Right renal cortex interstitium (tissue), 3 donors: ENCODE results near the gene ARL4C. TPM values are rescaled to one million over a fixed set of nuclear protein-coding genes. Genes with fewer than 3 reads are reported as not detected.
"Not testable (repeated sequence)": the region's sequence is repeated elsewhere in the genome, so short reads cannot be mapped to it uniquely, and the experiment has no call there.

Experiments
- DNase-seq, 3 donors: peaks; one replicate each; pipeline ENCODE4 v3.0.0-alpha.2; 2013; ENCODE audit warnings: low read depth in 3 of 3, low spot score in 2 of 3
- polyA plus RNA-seq, 3 donors: library from polyadenylated mRNA; unstranded; fragments of 120-200 nt; gene quantifications; one replicate each; pipeline ENCODE4 v1.2.1, GENCODE V29; 2013; ENCODE audit not compliant: insufficient read length in 3 of 3

Gene ARL4C
- polyA plus RNA-seq, 3 donors, result 43.4 to 53.0 (median 49.2) TPM

- no peak for DNase-seq
Observed at GRCh38 chr2:234479465-234479864, 17.4 kb downstream of the ARL4C start.

GRCh38 chr2:234478121-234478858 is 18.6 kb downstream of the ARL4C start:
- DNase-seq, result no peak

GRCh38 chr2:234476766-234477165 is 20.1 kb downstream of the ARL4C start:
- DNase-seq, result no peak

- no peak for DNase-seq
Observed at GRCh38 chr2:234474654-234475053, 22.2 kb downstream of the ARL4C start.

- DNase-seq, result no peak
Observed at GRCh38 chr2:234472155-234472554, 24.7 kb downstream of the ARL4C start.

- no peak for DNase-seq
Observed at GRCh38 chr2:234469972-234470371, 26.9 kb downstream of the ARL4C start.

- no peak for DNase-seq
Observed at GRCh38 chr2:234469251-234469845, 27.5 kb downstream of the ARL4C start.

GRCh38 chr2:234468503-234468902 is 28.4 kb downstream of the ARL4C start:
- no peak for DNase-seq

- DNase-seq, result no peak
Observed at GRCh38 chr2:234467289-234467688, 29.6 kb downstream of the ARL4C start.

GRCh38 chr2:234464291-234464645 is 32.6 kb downstream of the ARL4C start:
- DNase-seq, result no peak

GRCh38 chr2:234463626-234464290 is 33.1 kb downstream of the ARL4C start:
- no peak for DNase-seq

- no peak for DNase-seq
Observed at GRCh38 chr2:234462218-234462992, 34.5 kb downstream of the ARL4C start.

- no peak for DNase-seq
Observed at GRCh38 chr2:234459401-234460009, 37.4 kb downstream of the ARL4C start.

- DNase-seq, result no peak
Observed at GRCh38 chr2:234458466-234458865, 38.4 kb downstream of the ARL4C start.

- no peak for DNase-seq
Observed at GRCh38 chr2:234457421-234457820, 39.5 kb downstream of the ARL4C start.

- DNase-seq, result not testable (repeated sequence)
Observed at GRCh38 chr2:234455246-234455645, 41.6 kb downstream of the ARL4C start.

- DNase-seq, result no peak
Observed at GRCh38 chr2:234454433-234454832, 42.4 kb downstream of the ARL4C start.

- no peak for DNase-seq
Observed at GRCh38 chr2:234453216-234453615, 43.7 kb downstream of the ARL4C start.

GRCh38 chr2:234451852-234452625 is 44.8 kb downstream of the ARL4C start:
- no peak for DNase-seq

- no peak for DNase-seq
Observed at GRCh38 chr2:234451242-234451641, 45.6 kb downstream of the ARL4C start.
